Nephron progenitor cell (in vitro differentiated cells): Measurements from ENCODE around the gene CACNA1A.

Experiments
- DNase-seq: peaks from one replicate; pipeline ENCODE4 v3.0.0; 2021
- H3K27ac Mint-ChIP-seq: 2 replicates; pipeline ENCODE4 v1.8.0; 2021; ENCODE audit warnings: mild to moderate bottlenecking, moderate library complexity, mixed read lengths
- H3K27me3 Mint-ChIP-seq: 2 replicates; pipeline ENCODE4 v1.8.0; 2021; ENCODE audit warnings: mild to moderate bottlenecking, low read depth, mixed read lengths; ENCODE audit not compliant: poor library complexity
- H3K36me3 Mint-ChIP-seq: 2 replicates; pipeline ENCODE4 v1.8.0; 2021; ENCODE audit warnings: low read depth, mixed read lengths
- H3K4me1 Mint-ChIP-seq: 2 replicates; pipeline ENCODE4 v1.8.0; 2021; ENCODE audit warnings: mixed read lengths
- H3K4me3 Mint-ChIP-seq: 2 replicates; pipeline ENCODE4 v1.8.0; 2021; ENCODE audit warnings: mild to moderate bottlenecking, moderate library complexity, mixed read lengths
- H3K9me3 Mint-ChIP-seq: 2 replicates; pipeline ENCODE4 v1.8.0; 2021; ENCODE audit warnings: mild to moderate bottlenecking, moderate library complexity, mixed read lengths
- CTCF ChIP-seq: fragments of 200-600 bp; sonication (generic); IDR thresholded peaks from 2 replicates; pipeline ENCODE4 v1.5.0; 2021; ENCODE audit warnings: antibody characterized with exemption

The CACNA1A gene

GRCh38 chr19:13401388-13401787 lies 104.9 kb downstream of the CACNA1A start:
- no peaks in the 10 kb centered on the region for H3K36me3 Mint-ChIP-seq
- H3K4me1 Mint-ChIP-seq: peaks cover 4% of the 10 kb centered on the region
- DNase-seq: no peak
- H3K9me3 Mint-ChIP-seq: peaks cover 8% of the 10 kb centered on the region
- TF ChIP-seq CTCF: no peak
- no peak overlapping the region for H3K27ac Mint-ChIP-seq
- no peak overlapping the region for H3K4me3 Mint-ChIP-seq
- peaks cover 7% of the 10 kb centered on the region for H3K27me3 Mint-ChIP-seq

GRCh38 chr19:13400296-13400695 lies 106.0 kb downstream of the CACNA1A start:
- peaks cover 8% of the 10 kb centered on the region for H3K9me3 Mint-ChIP-seq

GRCh38 chr19:13399746-13400145 lies 106.5 kb downstream of the CACNA1A start:
- Mint-ChIP-seq H3K27ac (no peak overlapping the region), H3K36me3 (no peaks in the 10 kb centered on the region), H3K27me3 (peaks cover 21% of the 10 kb centered on the region), H3K4me3 (no peak overlapping the region), H3K4me1 (peaks cover 12% of the 10 kb centered on the region), H3K9me3 (peaks cover 8% of the 10 kb centered on the region)
- no peak for TF ChIP-seq CTCF
- no peak for DNase-seq

More at GRCh38 chr19:13400296-13400695, 106.0 kb downstream of the CACNA1A start:
- no peak for TF ChIP-seq CTCF
- peaks cover 16% of the 10 kb centered on the region for H3K27me3 Mint-ChIP-seq
- H3K4me3 Mint-ChIP-seq: no peak overlapping the region
- H3K4me1 Mint-ChIP-seq: peaks cover 12% of the 10 kb centered on the region
- no peaks in the 10 kb centered on the region for H3K36me3 Mint-ChIP-seq
- no peak overlapping the region for H3K27ac Mint-ChIP-seq
- no peak for DNase-seq

GRCh38 chr19:13398780-13399726 lies 107.2 kb downstream of the CACNA1A start:
- no peaks in the 10 kb centered on the region for H3K36me3 Mint-ChIP-seq
- no peak overlapping the region for H3K27ac Mint-ChIP-seq
- no peak for TF ChIP-seq CTCF
- H3K4me1 Mint-ChIP-seq: peaks cover 12% of the 10 kb centered on the region
- H3K9me3 Mint-ChIP-seq: peaks cover 8% of the 10 kb centered on the region
- H3K4me3 Mint-ChIP-seq: no peak overlapping the region
- peaks cover 20% of the 10 kb centered on the region for H3K27me3 Mint-ChIP-seq
- DNase-seq: no peak

- no peak for TF ChIP-seq CTCF
- Mint-ChIP-seq H3K27ac (no peak overlapping the region), H3K27me3 (peaks cover 20% of the 10 kb centered on the region), H3K4me3 (no peak overlapping the region), H3K9me3 (peaks cover 8% of the 10 kb centered on the region), H3K4me1 (peaks cover 12% of the 10 kb centered on the region), H3K36me3 (no peaks in the 10 kb centered on the region)
- no peak for DNase-seq
These were observed 108.1 kb downstream of the CACNA1A start for GRCh38 chr19:13398182-13398581.
